NCI-H345 treated with DMSO at 0.1 percent for 48 hours (cell line): ENCODE measurements around the gene MASP1.

ENCODE experiments used
- DNase-seq: peaks from one replicate; lab custom pipeline; 2025; ENCODE audit not compliant: unreplicated experiment; lab: John Stamatoyannopoulos, UW

MASP1 gene

DNA sequence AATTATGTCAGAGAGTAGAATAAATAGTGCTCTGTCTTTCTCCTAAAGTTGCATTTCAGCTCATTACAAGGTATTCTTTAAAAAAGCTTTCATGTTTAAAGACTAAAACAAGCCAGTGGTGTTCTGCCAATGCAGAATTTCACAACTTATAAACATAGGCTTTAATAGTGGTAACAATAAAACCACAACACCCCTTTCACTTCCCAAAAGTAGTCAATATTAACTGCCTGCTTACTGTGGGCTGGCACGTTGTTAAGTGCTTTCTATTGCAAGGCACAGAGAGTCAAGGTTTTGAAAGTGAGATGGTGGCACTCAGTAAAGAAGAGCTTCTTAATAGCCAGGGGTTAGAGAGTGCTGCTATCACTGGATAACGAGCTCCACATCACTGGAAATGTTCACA, 102.6 kb downstream of the MASP1 start:
- no peak for DNase-seq

GRCh38 chr3:187186801-187187421, 104.6 kb downstream of the MASP1 start:
- no peak for DNase-seq

DNA sequence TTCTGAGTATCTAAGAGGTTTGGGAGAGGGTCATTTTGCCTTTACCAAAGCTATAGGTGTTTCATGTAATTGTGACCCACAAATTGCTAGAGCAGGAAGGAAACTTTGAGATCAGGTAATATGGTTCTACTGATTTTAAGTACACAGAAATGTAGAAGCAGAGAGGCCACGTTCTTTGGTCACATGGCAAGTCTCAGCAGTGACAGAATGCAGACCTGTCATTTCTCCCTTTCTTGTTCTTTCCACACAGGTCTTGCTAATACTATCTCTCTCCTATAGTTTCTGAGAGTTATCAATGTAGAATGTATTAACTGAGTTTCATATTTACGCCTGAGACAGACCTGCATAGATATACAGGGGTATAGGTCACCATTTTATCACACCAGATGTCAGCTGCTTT, 105.2 kb downstream of the MASP1 start:
- no peak for DNase-seq

GRCh38 chr3:187185759-187186158, 105.8 kb downstream of the MASP1 start:
- no peak for DNase-seq
